Endothelial cell (in vitro differentiated cells): ENCODE data around the gene ECE1. TPM values are rescaled to one million over a fixed set of nuclear protein-coding genes. Genes with fewer than 3 reads are reported as not detected.

Source experiments
- DNase-seq: peaks from one replicate; pipeline ENCODE4 v3.0.0; 2021; ENCODE audit warnings: low spot score
- H3K27ac Mint-ChIP-seq: one replicate; pipeline ENCODE4 v1.8.0; 2021; ENCODE audit warnings: mixed read lengths, inconsistent platforms; ENCODE audit not compliant: unreplicated experiment
- H3K27me3 Mint-ChIP-seq: one replicate; pipeline ENCODE4 v1.8.0; 2021; ENCODE audit warnings: mild to moderate bottlenecking, moderate library complexity, mixed read lengths, inconsistent platforms; ENCODE audit not compliant: unreplicated experiment
- H3K36me3 Mint-ChIP-seq: one replicate; pipeline ENCODE4 v1.8.0; 2021; ENCODE audit warnings: mild to moderate bottlenecking, low read depth, mixed read lengths, inconsistent platforms; ENCODE audit not compliant: unreplicated experiment
- H3K4me1 Mint-ChIP-seq: one replicate; pipeline ENCODE4 v1.8.0; 2021; ENCODE audit warnings: mild to moderate bottlenecking, mixed read lengths, inconsistent platforms; ENCODE audit not compliant: unreplicated experiment
- H3K4me3 Mint-ChIP-seq: one replicate; pipeline ENCODE4 v1.8.0; 2021; ENCODE audit warnings: mild to moderate bottlenecking, mixed read lengths, inconsistent platforms; ENCODE audit not compliant: unreplicated experiment
- H3K9me3 Mint-ChIP-seq: one replicate; pipeline ENCODE4 v1.8.0; 2021; ENCODE audit warnings: mixed read lengths, inconsistent platforms; ENCODE audit not compliant: unreplicated experiment
- CTCF ChIP-seq: fragments of 200-600 bp; sonication (generic); IDR thresholded peaks from one replicate; pipeline ENCODE4 v1.5.0; 2021; ENCODE audit warnings: antibody characterized with exemption; ENCODE audit not compliant: unreplicated experiment
- long read RNA-seq: library from polyadenylated mRNA; unstranded; transcript quantifications from one replicate; pipeline ENCODE4 v2.0.0, GENCODE V29; 2020; ENCODE audit not compliant: unreplicated experiment
- total RNA-seq: library from RNA; stranded (reverse); fragmentation: NEBNext Ultra II Directional; extraction: Animal tissue kit (Norgen Biotek cat#: 25700); gene quantifications from one replicate; pipeline ENCODE4 v1.2.1, GENCODE V29; 2021; ENCODE audit not compliant: unreplicated experiment

The ECE1 gene
- total RNA-seq, result 328 TPM
- long read RNA-seq, full-length matches to known transcripts, result 27 of 63 reads
- long read RNA-seq, partial matches to known transcripts, result 5 of 63 reads
- long read RNA-seq, other reads (novel, unspliced or antisense), result 31 of 63 reads

GRCh38 chr1:21289700-21290545 is at the start of gene ECE1:
ECE1 (minus strand) TSS chr1:21290463; CDS start chr1:21290414, 49 bp downstream.
- DNase-seq, result peak; percentile 62
- no peaks in the 10 kb centered on the region for H3K9me3 Mint-ChIP-seq
- peaks cover 45% of the 10 kb centered on the region for H3K4me1 Mint-ChIP-seq
- no peaks in the 10 kb centered on the region for H3K27me3 Mint-ChIP-seq
- TF ChIP-seq CTCF, result no peak
- peak within 1 kb of the TSS; percentile 87 for H3K4me3 Mint-ChIP-seq
- H3K36me3 Mint-ChIP-seq, result peaks cover 4% of the 10 kb centered on the region
- peak within 1 kb of the TSS; percentile 18 for H3K27ac Mint-ChIP-seq

GRCh38 chr1:21339356-21340229 is 49.3 kb upstream of the ECE1 start:
- DNase-seq, result no peak
- Mint-ChIP-seq H3K9me3 (no peaks in the 10 kb centered on the region), H3K27me3 (peaks cover 23% of the 10 kb centered on the region), H3K36me3 (peaks cover 11% of the 10 kb centered on the region), H3K27ac (peak overlapping the region; percentile 25), H3K4me3 (peak overlapping the region; percentile 43), H3K4me1 (peaks cover 72% of the 10 kb centered on the region)
- no peak for TF ChIP-seq CTCF

GRCh38 chr1:21338573-21339355 is 48.5 kb upstream of the ECE1 start:
- no peak for TF ChIP-seq CTCF
- peaks cover 11% of the 10 kb centered on the region for H3K36me3 Mint-ChIP-seq
- H3K27me3 Mint-ChIP-seq, result peaks cover 21% of the 10 kb centered on the region
- no peak overlapping the region for H3K4me3 Mint-ChIP-seq
- no peak overlapping the region for H3K27ac Mint-ChIP-seq
- peaks cover 78% of the 10 kb centered on the region for H3K4me1 Mint-ChIP-seq
- no peaks in the 10 kb centered on the region for H3K9me3 Mint-ChIP-seq
- no peak for DNase-seq

- Mint-ChIP-seq H3K36me3 (peaks cover 11% of the 10 kb centered on the region), H3K4me3 (no peak overlapping the region), H3K27ac (no peak overlapping the region), H3K27me3 (peaks cover 18% of the 10 kb centered on the region), H3K4me1 (peaks cover 73% of the 10 kb centered on the region), H3K9me3 (no peaks in the 10 kb centered on the region)
- TF ChIP-seq CTCF, result no peak
- DNase-seq, result no peak
Measured at GRCh38 chr1:21337928-21338572, 47.8 kb upstream of the ECE1 start.
